ENCODE measurements around the gene RIMS4.

Gene RIMS4

GRCh38 chr20:44720621-44720996 is 89.7 kb downstream of the RIMS4 start:
- no peak overlapping the region for H4K91ac ChIP-seq (ENCODE audit: low read depth, low read length)
- H3K79me1 ChIP-seq (ENCODE audit: low read length) = no peaks in the 10 kb centered on the region
- H2BK12ac ChIP-seq (ENCODE audit: low read length) = no peak overlapping the region
- no peak overlapping the region for H3K23ac ChIP-seq (ENCODE audit: low read length)
- H2BK120ac ChIP-seq (ENCODE audit: insufficient read depth, low read length, poor library complexity) = no peak overlapping the region
- no peak overlapping the region for H3K18ac ChIP-seq (ENCODE audit: low read length)
- H3K9ac ChIP-seq (ENCODE audit: low read length) = no peak overlapping the region
- no peak overlapping the region for H3K27ac ChIP-seq (ENCODE audit: low read depth, low read length)
- H2AFZ ChIP-seq (ENCODE audit: insufficient read depth, low read length, poor library complexity) = no peak overlapping the region
- no peak overlapping the region for H3K4ac ChIP-seq (ENCODE audit: low read depth, low read length)
- no peak overlapping the region for H2AK5ac ChIP-seq (ENCODE audit: low read length)
- H3K79me2 ChIP-seq (ENCODE audit: control insufficient read depth, insufficient read depth, low read length, poor library complexity) = no peaks in the 10 kb centered on the region
- DNase-seq = no peak
- no peak overlapping the region for H4K8ac ChIP-seq (ENCODE audit: low read depth, low read length)
- no peaks in the 10 kb centered on the region for H3K27me3 ChIP-seq (ENCODE audit: insufficient read depth, low read length)
- no peaks in the 10 kb centered on the region for H3K36me3 ChIP-seq (ENCODE audit: control insufficient read depth in 1 of 2, insufficient read depth in 2 of 2, low read length in 2 of 2)
- no peak overlapping the region for H2BK5ac ChIP-seq (ENCODE audit: low read depth, low read length, poor library complexity)
- WGBS (ENCODE audit: extremely low coverage, insufficient coverage, insufficient read length) = no CpG with 5 or more reads among the region's 7 CpGs
- H3K14ac ChIP-seq (ENCODE audit: low read length) = no peak overlapping the region
- no peak overlapping the region for H3K4me3 ChIP-seq (ENCODE audit: low read depth, low read length)
- H3K4me2 ChIP-seq (ENCODE audit: low read length) = no peak overlapping the region
- H4K12ac ChIP-seq (ENCODE audit: low read depth, low read length) = no peak overlapping the region
- H3K4me1 ChIP-seq (ENCODE audit: control insufficient read depth in 1 of 2, insufficient read depth in 2 of 2, low read length in 2 of 2) = no peaks in the 10 kb centered on the region
- H3K9me3 ChIP-seq (ENCODE audit: insufficient read depth, low read depth, low read length) = peaks cover 1% of the 10 kb centered on the region

DNA sequence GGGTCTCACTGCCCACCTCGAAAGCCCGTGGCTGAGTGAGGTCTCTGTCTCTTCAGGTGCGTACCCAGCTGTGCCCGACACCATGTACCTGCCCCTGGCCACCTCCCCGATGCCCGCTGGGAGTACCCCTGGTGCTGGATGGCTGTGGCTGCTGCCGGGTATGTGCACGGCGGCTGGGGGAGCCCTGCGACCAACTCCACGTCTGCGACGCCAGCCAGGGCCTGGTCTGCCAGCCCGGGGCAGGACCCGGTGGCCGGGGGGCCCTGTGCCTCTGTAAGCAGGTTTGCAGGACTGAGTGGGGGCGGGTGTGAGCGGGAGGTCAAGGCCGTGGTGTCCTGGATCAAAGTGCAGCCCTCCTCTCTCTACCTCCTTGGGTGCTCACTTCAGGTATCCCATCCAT is 90.5 kb downstream of the RIMS4 start:
- no peak overlapping the region for H4K91ac ChIP-seq (ENCODE audit: low read depth, low read length)
- WGBS (ENCODE audit: extremely low coverage, insufficient coverage, insufficient read length) = no CpG with 5 or more reads among the region's 19 CpGs

DNA sequence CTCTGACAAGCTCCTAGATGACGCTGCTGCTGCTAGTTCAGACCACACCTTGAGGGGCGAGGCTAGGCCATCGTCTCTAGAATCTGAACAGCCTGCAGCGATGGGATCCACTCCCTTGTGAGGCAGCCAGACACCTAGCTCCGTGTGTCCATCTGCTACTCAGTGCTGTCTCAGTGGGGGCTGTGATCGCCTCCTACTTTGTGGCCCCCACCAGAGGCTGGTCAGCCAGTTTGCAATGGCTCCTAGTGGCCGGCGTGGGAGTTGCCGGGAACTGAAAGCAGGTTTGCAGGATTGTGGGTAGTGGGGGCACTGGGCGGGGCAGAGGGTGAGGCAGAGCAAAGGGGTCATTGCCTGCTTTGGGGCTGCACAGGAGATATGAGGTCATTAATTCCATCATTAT is 92.4 kb downstream of the RIMS4 start:
- Histone ChIP-seq H3K4me1 (ENCODE audit: control insufficient read depth in 1 of 2, insufficient read depth in 2 of 2, low read length in 2 of 2) (no peaks in the 10 kb centered on the region), H2BK12ac (ENCODE audit: low read length) (no peak overlapping the region), H3K4me2 (ENCODE audit: low read length) (no peak overlapping the region), H2BK5ac (ENCODE audit: low read depth, low read length, poor library complexity) (no peak overlapping the region), H2BK120ac (ENCODE audit: insufficient read depth, low read length, poor library complexity) (no peak overlapping the region), H4K8ac (ENCODE audit: low read depth, low read length) (no peak overlapping the region), H2AFZ (ENCODE audit: insufficient read depth, low read length, poor library complexity) (no peak overlapping the region), H3K18ac (ENCODE audit: low read length) (no peak overlapping the region), H3K36me3 (ENCODE audit: control insufficient read depth in 1 of 2, insufficient read depth in 2 of 2, low read length in 2 of 2) (no peaks in the 10 kb centered on the region), H4K12ac (ENCODE audit: low read depth, low read length) (no peak overlapping the region), H3K27me3 (ENCODE audit: insufficient read depth, low read length) (no peaks in the 10 kb centered on the region), H3K4ac (ENCODE audit: low read depth, low read length) (no peak overlapping the region), H3K79me1 (ENCODE audit: low read length) (no peaks in the 10 kb centered on the region), H2AK5ac (ENCODE audit: low read length) (no peak overlapping the region), H3K4me3 (ENCODE audit: low read depth, low read length) (no peak overlapping the region), H4K91ac (ENCODE audit: low read depth, low read length) (no peak overlapping the region), H3K79me2 (ENCODE audit: control insufficient read depth, insufficient read depth, low read length, poor library complexity) (no peaks in the 10 kb centered on the region), H3K9me3 (ENCODE audit: insufficient read depth, low read depth, low read length) (peaks cover 1% of the 10 kb centered on the region), H3K23ac (ENCODE audit: low read length) (no peak overlapping the region), H3K14ac (ENCODE audit: low read length) (no peak overlapping the region), H3K27ac (ENCODE audit: low read depth, low read length) (no peak overlapping the region), H3K9ac (ENCODE audit: low read length) (no peak overlapping the region)
- DNase-seq = no peak
- no CpG with 5 or more reads among the region's 10 CpGs for WGBS (ENCODE audit: extremely low coverage, insufficient coverage, insufficient read length)

More for the DNA sequence above, 90.5 kb downstream of the RIMS4 start:
- H3K79me2 ChIP-seq (ENCODE audit: control insufficient read depth, insufficient read depth, low read length, poor library complexity) = no peaks in the 10 kb centered on the region
- no peak overlapping the region for H4K12ac ChIP-seq (ENCODE audit: low read depth, low read length)
- H3K9ac ChIP-seq (ENCODE audit: low read length) = no peak overlapping the region
- no peak overlapping the region for H3K4me2 ChIP-seq (ENCODE audit: low read length)
- H4K8ac ChIP-seq (ENCODE audit: low read depth, low read length) = no peak overlapping the region
- H3K4me3 ChIP-seq (ENCODE audit: low read depth, low read length) = no peak overlapping the region
- H3K27ac ChIP-seq (ENCODE audit: low read depth, low read length) = no peak overlapping the region
- no peaks in the 10 kb centered on the region for H3K79me1 ChIP-seq (ENCODE audit: low read length)
- no peaks in the 10 kb centered on the region for H3K27me3 ChIP-seq (ENCODE audit: insufficient read depth, low read length)
- no peak overlapping the region for H2BK12ac ChIP-seq (ENCODE audit: low read length)
- no peaks in the 10 kb centered on the region for H3K4me1 ChIP-seq (ENCODE audit: control insufficient read depth in 1 of 2, insufficient read depth in 2 of 2, low read length in 2 of 2)
- no peak overlapping the region for H3K4ac ChIP-seq (ENCODE audit: low read depth, low read length)
- H3K36me3 ChIP-seq (ENCODE audit: control insufficient read depth in 1 of 2, insufficient read depth in 2 of 2, low read length in 2 of 2) = no peaks in the 10 kb centered on the region
- H3K9me3 ChIP-seq (ENCODE audit: insufficient read depth, low read depth, low read length) = peaks cover 1% of the 10 kb centered on the region
- DNase-seq = no peak
- no peak overlapping the region for H2AK5ac ChIP-seq (ENCODE audit: low read length)
- no peak overlapping the region for H3K18ac ChIP-seq (ENCODE audit: low read length)
- no peak overlapping the region for H3K14ac ChIP-seq (ENCODE audit: low read length)
- no peak overlapping the region for H2AFZ ChIP-seq (ENCODE audit: insufficient read depth, low read length, poor library complexity)
- H2BK120ac ChIP-seq (ENCODE audit: insufficient read depth, low read length, poor library complexity) = no peak overlapping the region
- H2BK5ac ChIP-seq (ENCODE audit: low read depth, low read length, poor library complexity) = no peak overlapping the region
- no peak overlapping the region for H3K23ac ChIP-seq (ENCODE audit: low read length)

DNA sequence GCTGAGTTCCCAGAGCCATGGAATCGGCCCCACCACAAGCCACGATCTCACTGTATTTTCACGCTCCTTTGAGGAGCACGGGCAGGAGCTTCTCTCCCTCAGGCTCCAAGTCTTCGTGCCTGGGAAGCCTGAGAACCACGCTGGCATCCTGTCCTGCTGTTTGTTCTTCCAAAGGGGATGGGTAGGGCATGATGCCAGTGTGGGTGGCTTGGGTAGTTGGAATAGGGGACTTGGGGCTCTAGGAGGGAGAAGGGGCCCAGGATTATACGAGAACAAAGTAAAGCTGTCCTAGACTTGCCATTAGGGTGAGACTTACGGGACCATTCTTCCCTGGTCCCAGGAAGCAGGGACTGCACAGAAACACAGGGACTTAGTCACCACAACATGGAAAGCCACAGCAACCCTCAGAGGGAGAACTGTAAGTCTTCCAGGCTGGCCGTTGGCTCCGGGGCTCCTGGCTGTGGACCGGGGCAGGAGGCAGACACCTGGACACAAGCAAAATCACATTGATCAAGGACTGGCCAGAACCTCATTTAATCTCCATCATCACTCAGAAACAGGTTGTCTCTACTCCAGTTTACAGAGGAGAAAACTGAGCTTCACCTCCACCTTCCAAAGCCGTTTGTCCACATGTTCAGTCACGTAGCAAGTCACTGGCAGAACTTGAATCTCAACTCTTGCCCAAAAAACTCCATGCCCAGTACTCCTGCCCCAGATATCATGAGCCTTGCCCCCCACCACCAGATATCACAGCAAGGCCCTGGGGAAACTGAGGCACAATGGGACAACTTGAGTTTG is 93.8 kb downstream of the RIMS4 start:
- Histone ChIP-seq H2BK12ac (ENCODE audit: low read length) (no peak overlapping the region), H4K91ac (ENCODE audit: low read depth, low read length) (no peak overlapping the region), H3K23ac (ENCODE audit: low read length) (no peak overlapping the region), H2AK5ac (ENCODE audit: low read length) (no peak overlapping the region), H3K79me2 (ENCODE audit: control insufficient read depth, insufficient read depth, low read length, poor library complexity) (no peaks in the 10 kb centered on the region), H3K4ac (ENCODE audit: low read depth, low read length) (no peak overlapping the region), H4K8ac (ENCODE audit: low read depth, low read length) (no peak overlapping the region), H3K18ac (ENCODE audit: low read length) (no peak overlapping the region), H3K27me3 (ENCODE audit: insufficient read depth, low read length) (no peaks in the 10 kb centered on the region), H3K4me1 (ENCODE audit: control insufficient read depth in 1 of 2, insufficient read depth in 2 of 2, low read length in 2 of 2) (no peaks in the 10 kb centered on the region), H3K9ac (ENCODE audit: low read length) (peak overlapping the region; percentile 57), H2AFZ (ENCODE audit: insufficient read depth, low read length, poor library complexity) (no peak overlapping the region), H3K4me2 (ENCODE audit: low read length) (no peak overlapping the region), H3K4me3 (ENCODE audit: low read depth, low read length) (no peak overlapping the region), H4K12ac (ENCODE audit: low read depth, low read length) (no peak overlapping the region), H3K14ac (ENCODE audit: low read length) (no peak overlapping the region), H2BK5ac (ENCODE audit: low read depth, low read length, poor library complexity) (no peak overlapping the region), H2BK120ac (ENCODE audit: insufficient read depth, low read length, poor library complexity) (no peak overlapping the region), H3K36me3 (ENCODE audit: control insufficient read depth in 1 of 2, insufficient read depth in 2 of 2, low read length in 2 of 2) (no peaks in the 10 kb centered on the region), H3K79me1 (ENCODE audit: low read length) (no peaks in the 10 kb centered on the region), H3K27ac (ENCODE audit: low read depth, low read length) (no peak overlapping the region), H3K9me3 (ENCODE audit: insufficient read depth, low read depth, low read length) (peaks cover 3% of the 10 kb centered on the region)
- no peak for DNase-seq
- no CpG with 5 or more reads among the region's 13 CpGs for WGBS (ENCODE audit: extremely low coverage, insufficient coverage, insufficient read length)

Data from trophoblast cell (in vitro differentiated cells and primary cell).